GM19397 (cell line): ENCODE data around the gene CKB.

Source experiments
- ATAC-seq: cut with Tn5 transposase; IDR thresholded peaks from one replicate; pipeline ENCODE4 v1.9.1; 2021; ENCODE audit warnings: mild to moderate bottlenecking, moderate library complexity; ENCODE audit not compliant: unreplicated experiment

Gene CKB

DNA sequence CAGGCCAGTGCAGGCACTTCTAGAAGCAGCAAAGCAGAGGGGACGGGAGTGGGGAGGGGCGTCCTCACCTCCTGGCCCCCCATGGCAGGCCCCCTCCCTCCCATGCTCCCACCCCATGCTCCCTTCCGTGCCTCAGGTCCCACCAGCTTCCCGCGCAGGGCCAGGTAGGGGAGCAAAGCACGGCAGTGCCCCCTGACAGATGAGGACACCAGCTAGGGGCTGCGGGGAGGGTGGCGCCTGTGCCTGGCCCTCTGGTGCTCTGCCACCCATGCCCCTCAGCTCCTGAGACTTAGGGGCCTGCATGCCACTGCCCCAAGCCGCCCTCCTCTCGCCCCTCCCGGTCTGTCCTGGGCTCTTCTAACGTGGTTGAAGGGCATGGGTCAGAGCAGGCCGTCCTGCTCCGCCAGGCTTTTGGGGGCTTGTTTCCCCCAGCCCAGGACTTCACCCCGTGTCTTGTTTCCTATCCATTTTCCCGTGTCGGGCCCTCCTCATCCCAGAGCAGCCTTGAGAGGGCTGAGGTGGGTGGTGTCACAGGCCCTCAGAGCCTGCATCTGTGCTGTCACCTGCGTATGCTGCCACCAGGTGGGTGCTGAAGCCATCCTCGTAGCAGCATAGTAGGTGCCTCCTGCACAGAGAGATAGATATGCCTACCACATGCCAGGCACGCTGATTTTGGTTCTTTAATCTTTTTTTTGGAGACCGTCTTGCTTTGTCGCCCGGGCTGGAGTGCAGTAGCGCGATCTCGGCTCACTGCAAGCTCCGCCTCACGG lies 16.6 kb upstream of the CKB start:
- ATAC-seq: no peak

DNA sequence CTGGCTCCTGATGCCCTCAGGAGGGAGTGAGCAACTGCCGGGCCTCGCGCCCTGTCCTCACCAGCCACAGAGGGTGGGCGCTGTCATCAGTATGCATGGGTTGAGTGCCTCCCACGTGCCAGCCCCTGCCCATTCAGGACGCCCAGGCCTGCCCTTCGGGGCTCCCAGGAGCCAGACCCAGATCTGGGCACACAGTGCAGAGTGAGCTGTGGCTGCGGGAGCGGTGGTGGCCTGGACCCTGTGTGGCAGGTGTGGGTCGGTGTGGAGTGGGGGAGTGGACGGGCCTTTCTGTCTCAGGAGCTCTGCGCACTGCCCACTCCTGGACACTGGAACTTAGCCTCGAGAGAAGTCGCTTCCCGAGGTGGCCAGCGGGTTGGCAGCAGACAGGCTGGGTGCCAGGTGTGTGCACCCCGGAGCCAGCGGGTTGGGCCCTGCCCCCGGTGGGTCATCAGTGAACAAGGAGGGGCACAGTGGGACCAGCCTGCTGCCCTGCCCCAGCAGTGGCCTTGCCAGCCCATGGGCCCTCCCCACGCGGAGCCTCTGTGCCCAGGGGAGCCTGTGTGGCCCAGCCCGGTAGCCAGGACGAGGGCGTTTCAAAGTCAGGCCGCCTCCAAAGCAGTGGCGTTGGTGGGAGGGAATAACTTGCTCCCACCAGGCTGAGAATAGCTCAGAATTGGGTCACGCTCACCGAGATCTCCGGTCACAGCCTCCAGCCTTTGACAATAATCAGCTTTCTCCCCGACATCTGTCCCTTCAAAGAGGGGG lies 15.8 kb upstream of the CKB start:
- ATAC-seq: no peak

DNA sequence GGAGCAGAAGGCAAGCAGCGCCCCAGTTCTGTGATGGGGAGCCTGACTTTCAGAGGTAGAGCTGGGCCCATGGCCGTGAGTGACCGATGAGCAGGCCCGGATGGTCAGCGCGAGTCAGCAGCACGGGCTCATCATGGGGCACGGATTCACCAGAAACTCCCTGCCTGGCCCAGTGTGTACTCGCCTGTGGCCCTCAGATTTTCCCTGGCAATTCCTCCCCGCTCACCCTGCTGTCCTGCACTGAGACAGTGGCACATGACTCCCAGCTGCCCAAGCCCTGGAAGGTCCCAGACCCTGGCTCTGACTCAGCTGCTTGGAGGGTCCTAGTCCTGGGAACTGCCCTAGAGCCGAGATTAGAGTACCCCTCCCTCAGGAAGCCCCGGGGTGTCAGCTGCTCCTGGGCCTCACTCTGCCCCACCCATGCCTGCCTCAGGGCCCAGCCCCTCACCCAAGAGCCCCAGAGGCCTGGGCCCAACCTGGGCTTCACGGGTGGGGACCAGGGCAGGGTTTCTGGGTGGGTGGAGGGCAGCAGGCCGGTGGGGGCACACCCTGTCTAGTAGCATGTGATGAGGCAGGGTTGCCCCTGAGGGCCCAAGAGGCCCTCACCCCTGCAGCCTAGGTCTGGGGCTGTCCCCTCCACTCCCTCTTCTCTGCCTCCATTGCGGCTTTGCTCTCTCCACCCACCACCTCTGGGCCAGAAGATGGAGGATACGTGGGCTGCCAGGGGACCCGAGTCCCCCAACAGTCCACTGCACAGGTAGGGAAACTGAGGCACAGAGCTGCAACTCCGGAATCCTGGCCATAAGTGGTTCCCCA lies 14.8 kb upstream of the CKB start:
- ATAC-seq: no peak

DNA sequence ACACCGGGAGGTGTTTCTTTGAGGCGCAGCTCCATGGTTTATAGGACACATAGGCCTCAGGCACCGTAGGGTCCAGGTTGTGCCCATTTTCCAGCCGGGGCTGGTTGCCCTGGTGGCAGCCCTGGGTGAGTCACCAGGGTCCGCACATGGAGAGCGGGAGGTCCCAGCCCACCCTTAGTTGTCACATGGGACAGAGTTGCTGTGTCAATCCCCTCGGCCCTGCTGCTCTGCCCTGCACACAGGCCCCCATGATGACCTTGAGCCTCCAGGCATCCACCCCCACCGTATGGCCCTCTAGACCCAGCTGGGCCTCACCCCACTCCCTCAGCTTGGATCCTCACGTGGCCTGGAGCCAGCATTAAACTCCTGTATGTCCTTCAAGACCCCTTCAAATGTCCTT lies 14.1 kb upstream of the CKB start:
- ATAC-seq: no peak

DNA sequence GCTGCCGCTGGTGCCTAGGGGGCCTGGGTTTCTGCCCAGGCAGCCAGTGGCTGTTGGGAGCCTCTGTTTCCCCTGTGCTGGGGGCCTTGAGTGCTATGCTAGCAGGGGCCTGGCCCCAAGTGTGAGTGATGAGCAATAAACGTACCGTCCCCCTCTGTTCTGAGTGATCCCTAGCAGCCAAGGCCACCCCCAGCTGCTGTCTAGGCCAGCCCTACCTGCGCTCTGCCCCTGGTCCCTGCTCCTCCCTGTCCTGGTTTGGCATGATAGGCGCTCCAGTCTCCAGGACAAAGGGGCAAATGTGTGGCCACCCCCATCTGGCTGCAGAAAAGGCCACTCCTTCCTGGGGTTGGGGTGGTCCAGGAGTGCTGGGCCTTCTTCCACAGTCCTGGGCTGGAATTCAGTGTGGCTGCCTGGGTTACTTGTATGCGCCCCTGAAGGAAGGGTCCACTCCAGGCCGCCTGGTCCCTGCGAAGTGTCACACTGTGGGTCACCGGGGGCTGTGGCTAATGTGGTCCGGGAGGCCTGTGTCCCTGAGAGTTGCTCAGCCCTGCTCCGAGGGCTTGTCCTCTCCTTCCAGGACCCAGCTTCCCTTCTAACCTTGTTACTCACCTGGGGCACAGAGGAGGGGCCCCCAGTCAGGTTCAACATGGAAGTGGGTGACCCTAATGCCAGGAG lies 13.4 kb upstream of the CKB start:
- no peak for ATAC-seq

DNA sequence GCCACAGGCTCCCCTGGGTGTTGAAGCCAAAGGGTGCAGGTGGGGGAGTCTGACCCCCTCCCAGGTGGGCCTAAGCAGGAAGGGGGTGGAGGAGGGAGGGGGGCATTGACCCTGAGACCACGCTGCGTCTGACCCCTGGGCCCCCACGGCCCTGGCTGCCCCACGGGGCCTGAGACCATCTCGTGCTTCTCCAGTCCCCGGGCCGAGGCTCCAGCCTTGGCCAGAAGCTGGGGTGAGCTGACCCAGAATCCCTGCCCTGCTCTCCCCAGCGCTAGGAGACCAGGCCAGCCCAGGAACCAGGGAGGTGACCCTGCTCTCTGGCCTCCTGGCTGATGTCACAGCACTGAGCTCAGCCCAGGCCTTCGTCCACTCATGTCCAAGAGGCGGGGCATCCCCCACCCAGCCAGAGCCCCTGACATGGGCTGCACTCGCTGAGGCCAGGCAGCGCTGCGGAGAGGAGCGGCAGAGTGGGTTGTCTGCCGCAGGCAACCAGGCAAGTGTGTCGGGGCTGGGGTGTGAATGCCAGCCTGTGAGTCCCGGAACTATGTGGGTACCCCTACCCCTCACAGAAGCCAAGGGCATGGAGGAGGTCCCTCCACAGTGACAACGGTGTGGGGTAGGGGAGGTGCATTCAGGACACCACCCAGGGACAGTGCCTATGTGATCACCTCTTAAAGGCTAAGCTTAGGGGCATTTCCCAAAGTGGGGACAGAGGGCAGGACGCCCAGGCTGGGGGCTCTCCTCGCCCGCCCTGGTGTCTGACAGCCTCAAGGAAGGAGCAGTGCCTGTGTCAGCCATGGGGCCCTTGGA lies 12.7 kb upstream of the CKB start:
- no peak for ATAC-seq

DNA sequence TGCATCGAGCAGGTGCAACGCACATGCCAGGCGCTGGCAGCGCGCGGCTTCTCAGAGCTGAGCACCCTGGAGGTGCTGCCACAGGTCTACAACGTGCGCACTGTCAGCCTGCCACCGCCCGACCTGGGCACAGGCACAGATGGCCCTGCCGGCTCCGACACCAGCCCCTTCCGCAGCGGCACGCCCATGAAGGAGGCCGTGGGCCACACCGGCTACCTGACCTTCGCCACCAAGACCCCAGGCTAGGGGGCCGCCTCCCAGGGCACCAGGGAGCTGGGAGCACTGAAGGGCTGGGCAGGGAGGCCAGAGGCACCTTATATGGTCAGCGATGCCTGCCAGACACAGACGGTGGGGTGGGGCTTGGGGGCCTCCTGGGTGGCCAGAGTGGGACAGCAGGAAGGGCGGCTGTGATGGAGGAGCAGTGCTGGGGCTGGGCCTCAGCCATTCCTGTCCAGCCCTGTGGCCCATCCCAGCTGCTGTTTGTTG lies 12.0 kb upstream of the CKB start:
- no peak for ATAC-seq

DNA sequence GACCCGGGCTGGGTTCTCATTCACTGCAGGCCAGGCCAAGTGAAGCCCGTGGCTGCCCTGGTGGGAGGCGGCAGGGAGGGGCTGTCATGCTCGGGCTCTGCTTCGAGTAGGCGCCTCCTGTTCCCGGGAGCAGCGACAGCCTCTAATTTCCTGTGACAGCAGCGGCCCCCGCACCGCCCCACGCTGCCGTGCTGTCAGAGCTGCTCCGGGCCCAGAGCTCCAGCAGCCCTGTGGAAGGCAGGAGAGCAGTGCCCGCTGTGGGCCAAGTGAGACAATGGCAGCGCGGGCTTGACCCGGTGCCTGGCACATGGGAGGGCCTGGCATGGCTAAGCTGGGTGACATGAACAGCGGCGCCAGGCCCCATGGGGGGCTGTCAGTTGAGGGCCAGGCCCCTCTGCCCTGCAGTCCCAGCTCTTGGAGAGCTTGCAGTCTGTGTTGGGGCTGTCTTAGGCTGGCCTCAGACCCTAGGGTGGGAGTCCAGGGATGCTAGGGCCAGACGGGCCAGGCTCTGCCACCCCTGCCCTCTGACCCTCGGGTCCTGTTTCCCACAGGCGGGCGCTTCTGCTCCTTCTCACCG lies 11.5 kb upstream of the CKB start:
- no peak for ATAC-seq

DNA sequence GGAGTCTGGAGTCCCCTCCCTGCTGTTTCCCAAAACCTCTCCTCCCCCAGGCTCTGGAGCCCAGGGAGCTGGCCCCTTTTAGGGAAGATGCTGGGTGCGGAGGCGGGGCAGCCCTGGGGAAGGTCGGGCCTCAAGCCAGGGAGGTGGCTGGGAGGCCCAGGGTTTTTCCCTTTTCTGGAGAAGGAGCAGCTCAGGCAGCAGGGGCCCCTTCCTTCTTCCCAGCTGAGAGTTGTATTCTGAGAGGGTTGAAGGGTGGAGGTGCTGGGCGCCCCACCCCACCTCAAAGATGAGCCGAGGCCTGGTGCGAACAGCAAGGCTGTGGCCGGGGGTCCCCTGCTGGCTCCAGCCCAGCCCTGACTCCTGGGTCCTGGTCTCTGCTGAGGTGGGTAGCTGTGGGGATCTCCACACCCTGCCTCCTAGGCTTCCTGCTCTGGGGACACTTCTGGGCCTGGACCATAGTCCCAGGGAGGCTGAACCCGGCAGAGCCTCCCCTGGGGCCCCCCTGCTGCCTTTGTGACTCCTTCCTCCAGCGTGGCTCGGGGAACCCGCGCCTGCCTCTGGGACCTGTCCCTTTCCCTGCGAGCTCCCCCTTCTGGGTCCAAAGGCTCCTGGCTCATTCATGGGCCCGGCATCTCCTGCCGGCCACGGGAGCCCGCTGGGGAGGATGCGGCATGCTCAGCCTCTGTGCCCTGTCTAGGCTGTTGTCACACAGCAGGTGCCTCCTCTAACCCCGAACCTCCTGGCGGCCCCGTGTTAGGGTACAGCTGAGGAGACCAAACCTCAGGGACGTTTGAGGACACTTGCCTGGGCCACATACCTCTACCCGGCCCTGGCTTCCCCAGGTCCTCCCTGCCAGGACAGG lies 10.7 kb upstream of the CKB start:
- no peak for ATAC-seq

DNA sequence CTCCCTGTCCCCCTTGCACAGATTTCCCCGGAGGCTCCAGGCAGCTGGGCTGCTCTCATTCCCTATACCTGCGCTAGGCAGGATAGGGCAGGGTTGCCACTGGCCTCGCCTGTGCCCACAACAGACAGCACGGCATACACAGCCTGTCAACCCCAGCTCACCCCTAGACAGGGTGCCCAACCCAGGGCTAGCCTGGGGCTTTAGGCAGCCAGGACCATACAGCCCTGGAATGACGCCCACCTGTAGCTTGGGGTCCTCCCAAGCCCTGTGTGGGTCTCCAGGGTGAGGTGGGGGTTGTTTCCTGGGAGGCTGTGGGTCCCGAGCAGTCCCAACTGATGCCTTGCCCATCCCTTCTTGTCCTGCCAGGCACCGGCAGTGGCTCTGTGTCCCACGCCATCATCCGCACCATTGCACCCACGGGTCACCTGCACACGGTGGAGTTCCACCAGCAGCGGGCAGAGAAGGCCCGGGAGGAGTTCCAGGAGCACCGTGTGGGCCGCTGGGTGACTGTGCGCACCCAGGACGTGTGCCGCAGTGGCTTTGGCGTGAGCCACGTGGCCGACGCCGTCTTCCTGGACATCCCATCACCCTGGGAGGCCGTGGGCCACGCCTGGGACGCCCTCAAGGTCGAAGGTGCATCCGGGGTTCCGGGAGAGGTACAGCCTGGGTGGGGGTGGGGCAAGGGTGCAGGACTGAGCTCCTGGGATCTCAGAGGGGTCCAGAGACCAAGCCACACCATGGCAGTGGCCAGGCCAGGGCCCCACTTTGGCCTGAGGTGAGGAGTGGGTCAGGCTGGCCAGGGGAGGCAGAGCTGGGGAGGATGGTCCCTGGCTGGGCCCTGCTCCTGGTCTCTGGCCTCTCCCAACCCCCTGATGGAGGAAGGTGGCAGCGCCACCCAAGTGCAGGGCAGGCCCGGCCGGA lies 9.8 kb upstream of the CKB start:
- no peak for ATAC-seq

DNA sequence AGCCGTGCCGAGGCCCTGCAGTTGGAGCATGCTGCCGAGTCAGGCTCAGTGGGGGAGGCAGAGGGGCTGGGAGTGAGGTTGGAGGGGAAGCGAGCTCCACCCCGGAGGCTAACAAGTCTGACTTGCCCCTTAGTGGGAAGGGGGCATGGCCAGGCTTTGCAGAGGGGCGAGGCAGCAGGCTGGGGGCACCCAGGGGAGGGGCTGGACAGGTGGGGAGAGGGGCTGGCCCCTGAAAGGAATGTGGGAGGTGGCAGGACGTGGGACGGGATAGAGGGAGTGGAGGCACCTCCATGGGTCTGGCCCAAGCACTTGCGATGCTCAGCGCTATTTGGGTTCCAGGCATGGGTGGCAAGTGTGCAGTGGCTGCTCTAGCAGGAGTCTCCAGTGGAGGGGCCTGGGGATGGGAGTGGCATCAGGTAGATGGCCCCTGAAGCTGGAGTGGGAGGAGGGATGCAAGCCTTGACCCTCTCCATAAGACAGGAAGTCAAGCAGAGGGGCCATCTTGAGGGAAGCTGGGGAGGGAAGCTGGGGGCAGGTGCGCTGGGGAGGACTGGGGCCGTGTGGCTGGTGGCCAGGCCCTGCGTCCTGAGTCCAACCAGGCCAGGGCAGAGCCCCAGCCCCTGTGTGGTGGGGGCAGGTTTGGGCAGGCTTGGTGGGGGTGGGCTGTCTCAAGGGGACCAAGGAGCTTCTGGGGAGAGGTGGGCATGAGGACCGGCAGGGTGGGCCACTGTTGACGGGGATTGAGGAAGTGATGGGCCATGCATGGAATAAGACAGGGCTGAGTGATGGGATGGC lies 9.0 kb upstream of the CKB start:
- ATAC-seq: no peak

DNA sequence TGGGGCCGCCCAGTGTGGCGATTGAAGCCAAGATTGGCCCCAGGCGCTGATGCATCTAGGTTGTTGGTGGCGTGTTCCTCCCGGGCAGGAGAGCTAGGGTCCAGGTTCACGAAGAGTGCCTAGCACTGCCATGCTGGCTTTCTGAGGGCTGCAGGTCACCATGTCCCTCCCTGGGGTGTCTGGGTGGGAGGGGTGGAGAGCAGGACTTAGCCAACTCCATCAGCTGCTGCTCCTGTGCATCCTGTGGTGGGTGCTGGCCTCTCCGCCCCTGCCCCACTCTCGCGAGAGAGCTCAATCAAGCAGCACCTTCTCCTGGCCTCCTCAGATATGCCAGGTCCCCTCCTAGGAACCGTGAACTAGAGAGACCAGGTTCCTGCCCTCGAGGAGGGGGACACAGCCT lies 8.2 kb upstream of the CKB start:
- ATAC-seq: no peak

DNA sequence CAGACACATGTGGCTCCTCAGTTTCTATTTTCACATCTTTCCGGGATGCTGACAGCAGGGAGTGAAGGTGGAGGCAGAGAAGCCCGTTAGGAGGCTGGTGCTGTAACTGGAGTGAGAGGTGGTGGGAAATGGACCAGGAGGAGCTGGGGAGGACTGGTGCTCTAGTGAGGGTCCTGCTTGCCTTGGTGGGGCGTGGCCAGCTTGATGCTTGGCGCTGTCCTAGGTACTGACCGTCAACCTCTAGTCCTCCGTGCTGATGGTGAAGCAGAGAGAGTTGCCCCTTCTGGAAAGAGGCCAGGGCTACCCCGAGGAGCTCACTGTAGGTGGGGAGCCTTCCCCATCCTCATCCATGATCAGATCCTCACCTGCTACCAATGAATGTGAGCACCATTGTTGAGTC lies 7.8 kb upstream of the CKB start:
- no peak for ATAC-seq

DNA sequence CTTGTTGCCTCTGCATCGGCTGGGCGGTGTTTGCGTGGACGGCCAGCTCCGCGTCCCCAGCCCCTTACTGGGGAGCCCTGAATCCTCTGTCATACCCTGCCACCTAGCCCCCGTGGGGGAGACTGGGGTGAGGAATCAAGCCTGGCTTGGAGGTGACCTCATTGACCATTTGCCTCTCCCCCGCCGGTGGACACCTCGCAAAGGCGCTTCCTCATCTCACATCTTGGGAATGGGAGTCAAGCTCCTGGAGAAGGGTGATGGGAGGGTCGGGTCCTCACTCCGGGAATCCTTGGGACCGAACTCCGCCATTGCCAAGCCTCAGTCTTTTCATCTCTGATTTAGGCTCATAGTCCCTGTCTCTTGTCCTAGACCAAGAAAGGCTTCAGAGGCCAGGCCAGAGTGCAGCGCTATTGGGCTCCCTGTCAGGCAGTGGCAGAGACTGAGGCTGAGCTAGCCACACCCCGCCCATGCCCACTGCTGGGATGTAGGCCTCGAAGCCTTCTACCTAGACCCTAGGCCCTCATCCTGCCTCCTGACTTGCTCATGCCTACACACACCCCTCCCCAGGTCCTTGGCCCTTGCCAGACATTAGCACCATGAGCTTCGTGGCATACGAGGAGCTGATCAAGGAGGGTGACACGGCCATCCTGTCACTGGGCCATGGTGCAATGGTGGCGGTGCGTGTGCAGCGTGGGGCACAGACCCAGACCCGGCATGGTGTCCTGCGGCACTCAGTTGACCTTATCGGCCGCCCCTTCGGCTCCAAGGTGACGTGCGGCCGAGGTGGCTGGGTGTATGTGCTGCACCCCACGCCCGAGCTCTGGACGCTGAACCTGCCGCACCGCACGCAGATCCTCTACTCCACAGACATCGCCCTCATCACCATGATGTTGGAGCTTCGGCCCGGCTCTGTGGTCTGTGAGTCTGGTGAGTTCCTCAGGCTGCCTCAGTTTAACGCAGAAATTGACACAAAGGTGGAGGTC lies 7.0 kb upstream of the CKB start:
- ATAC-seq: no peak

DNA sequence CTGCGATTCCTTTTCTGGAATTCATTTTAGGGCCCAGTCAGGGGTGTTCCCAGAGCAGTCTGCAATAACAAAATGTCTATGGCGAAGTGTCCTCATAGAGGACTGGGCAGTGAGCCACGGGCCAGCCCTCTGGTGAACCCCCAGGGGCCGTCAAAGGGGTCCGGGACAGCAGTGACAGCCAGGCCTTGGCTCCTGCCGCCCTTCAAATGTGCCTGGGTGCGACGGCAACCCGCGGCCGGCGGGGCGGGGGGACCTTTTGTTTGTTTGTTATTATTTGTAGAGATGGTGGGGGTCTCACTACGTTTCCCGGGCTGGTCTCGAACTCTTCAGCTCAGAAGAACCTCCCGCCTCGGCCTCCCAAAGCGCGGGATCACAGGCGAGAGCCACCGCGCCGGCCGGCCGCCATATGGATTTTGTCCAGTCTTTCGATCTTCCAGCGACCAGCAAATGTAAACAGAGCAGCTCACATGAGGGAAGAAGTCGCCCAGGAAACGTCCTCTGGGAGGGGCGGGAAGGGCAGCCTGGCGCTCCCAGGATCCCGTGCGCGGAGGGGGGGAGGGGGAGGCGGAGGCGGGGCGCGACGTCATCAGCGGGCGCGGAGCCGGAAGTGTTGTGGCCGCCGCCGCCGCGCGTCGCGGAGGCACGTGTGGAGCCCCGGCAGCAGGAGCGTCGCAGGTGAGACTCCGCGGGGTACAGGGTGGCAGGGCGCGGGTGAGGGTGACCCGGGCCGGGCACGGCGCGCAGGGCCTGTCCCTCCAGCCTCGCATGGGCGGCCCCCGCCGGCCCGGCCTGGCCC lies 6.2 kb upstream of the CKB start, which contains the start of gene TRMT61A:
TSS of gene TRMT61A (plus strand) at position 610 of the 796 bp plus-strand sequence. CDS start 783 bp downstream, outside the sequence.
- ATAC-seq: no peak
